GM21723 (cell line): ENCODE measurements around the gene BCL2L11.

Experiments
- ATAC-seq: cut with Tn5 transposase; IDR thresholded peaks from one replicate; pipeline ENCODE4 v1.9.1; 2021; ENCODE audit warnings: mild to moderate bottlenecking, moderate library complexity; ENCODE audit not compliant: unreplicated experiment

BCL2L11 gene

GRCh38 chr2:111117598-111118480 lies 2.9 kb upstream of the BCL2L11 start:
- ATAC-seq, result no peak

DNA sequence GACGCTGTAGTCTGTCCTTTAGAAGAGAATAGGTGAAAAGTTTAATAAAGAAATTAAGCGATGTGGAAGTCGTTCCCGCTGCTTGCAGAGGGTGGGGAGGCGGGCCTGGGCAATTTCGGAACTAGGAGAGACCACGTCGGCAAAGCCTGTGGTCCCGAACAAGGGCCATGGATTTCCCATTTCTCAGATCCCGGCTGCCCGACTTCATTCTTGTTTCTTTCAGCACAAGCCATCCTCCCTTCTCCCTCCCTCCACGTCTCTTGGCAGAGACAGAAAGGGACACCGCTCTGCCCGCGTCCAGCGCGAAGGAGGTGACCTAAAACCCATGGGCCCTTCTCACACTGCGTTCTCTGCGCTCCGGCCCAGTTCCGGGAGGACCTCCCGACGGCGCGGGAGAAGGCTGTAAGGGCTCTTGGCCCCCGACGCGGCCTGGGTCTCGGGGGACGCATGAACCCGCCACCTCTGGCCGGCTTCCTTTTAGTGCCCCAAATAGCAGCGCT lies 2.2 kb upstream of the BCL2L11 start:
- ATAC-seq, result no peak

DNA sequence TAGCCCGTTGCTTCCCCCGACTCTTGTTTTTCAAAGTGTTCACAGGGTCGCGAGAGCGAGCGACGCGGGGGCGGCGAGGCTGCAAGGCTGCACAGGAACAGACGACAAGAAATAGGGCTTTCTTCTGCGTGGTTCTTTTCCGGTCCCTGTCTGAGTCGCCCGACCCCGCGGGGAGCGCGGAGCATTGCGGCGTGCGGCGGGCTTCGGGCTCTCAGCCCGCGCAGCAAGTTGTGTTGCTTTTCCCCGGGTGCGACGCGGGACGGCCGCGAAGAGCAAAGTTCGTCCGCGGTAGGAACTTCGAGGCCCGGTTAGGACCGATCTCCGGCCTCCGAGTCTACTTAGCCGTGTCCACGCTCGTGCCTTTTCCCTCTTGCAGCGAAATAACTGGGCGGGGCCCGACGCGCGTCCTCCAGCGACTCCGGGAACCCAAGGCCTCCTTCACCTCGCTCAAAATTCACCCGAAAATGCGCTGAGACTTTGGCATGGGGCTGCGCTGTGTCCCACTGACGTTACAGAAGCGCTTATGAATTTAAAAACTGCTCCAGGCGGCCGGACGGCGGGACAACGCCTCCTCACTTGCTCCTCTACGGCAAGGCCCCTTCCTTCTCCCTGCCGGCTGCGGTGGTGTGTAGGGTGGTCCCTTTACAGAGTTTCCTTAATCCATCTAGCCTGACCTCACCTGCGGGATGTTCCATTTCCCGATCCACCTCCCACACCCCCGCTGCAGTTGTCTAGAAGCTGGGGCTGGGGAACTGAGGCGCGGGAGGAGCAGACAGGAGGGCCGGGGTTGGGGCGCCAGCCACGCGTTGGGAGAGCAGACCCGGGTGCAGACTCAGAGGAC lies 1.5 kb upstream of the BCL2L11 start:
- no peak for ATAC-seq

DNA sequence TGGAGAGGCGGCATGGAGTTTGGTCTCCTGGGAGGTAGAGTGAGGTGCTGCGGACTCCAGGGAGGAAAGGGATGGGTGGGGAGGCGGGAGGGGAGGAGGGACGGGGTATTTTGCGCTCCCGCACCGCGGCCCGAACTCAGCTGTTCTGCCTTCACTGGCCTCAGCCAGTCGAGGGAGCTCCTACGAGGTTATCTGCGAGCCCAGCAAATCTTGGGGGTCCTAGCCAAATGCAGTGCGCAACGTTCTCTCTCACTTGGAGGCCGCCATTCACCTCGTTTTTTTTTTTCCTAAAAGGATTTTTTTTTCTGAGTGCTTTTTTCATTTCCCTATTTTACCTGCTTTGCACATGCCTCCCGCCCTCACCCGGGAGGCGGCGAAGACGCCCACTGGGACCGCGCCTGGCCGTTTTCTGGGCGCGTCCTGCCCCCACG lies 877 bp upstream of the BCL2L11 start:
- no peak for ATAC-seq

GRCh38 chr2:111121028-111121827 lies 514 bp downstream of the BCL2L11 start:
- no peak for ATAC-seq

- ATAC-seq, result peak; percentile 57
Observed at GRCh38 chr2:111121828-111122630, 1.3 kb downstream of the BCL2L11 start.

DNA sequence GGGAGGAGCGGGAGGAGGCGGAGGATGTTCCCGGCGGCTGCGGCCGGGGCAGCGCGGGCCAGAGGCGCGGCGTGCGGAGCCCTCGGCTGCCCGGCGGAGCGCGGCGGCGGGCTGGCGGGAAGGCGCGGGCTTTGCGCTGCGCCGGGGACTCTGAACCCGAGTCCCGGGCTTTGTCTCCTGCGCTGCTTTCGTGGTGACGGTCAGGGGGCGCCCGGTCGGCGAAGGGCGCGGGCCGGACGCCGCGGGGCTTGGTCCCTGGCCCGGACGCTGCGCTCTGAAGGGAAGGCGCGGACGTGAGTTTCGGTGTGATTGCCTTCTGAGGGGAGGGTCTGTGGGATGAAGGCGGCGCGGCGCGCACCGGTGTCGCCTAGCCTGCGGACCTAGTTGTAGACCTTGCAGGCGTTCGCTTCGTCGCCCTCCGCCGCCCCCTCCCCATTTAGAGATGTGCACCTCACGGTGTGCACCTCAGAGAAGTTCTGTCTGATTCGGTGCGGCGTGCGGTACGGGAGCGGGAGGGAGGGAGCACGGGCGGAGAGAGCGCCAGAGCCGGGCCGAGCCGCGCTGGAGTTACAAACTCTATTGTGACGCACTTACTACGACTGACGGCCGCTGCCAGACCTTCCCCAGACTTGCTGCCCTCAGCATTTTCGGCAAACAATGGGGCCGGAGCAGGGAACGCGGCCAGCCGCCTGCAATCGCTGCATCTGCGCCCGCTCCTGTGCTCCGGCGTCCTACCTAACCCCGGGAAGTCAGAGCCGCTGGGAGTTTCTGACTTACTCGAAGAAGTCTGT lies 2.1 kb downstream of the BCL2L11 start:
- no peak for ATAC-seq

GRCh38 chr2:111123751-111124150 lies 3.0 kb downstream of the BCL2L11 start:
- ATAC-seq, result no peak

- ATAC-seq, result no peak
Observed at GRCh38 chr2:111126581-111126980, 5.9 kb downstream of the BCL2L11 start.

DNA sequence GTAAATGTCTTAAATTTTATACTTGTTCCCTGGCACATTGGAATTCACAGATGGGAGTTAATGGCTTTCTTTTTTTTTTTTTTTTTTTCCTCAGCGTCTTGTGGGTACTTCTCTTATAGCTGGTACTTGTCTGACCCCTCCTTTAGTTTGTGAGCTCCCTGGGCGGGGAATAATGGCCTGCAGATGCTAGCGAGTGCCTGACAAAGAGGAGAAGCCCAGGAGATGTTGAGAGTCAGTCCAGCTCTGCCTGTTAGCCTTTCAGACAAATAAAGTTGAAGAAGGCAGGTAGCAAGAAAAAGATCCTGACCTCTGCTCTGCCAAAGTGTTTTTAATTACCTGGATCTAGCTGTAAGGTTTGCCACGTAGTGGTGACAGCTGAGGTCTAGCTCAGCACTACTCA lies 6.6 kb downstream of the BCL2L11 start:
- ATAC-seq, result no peak

DNA sequence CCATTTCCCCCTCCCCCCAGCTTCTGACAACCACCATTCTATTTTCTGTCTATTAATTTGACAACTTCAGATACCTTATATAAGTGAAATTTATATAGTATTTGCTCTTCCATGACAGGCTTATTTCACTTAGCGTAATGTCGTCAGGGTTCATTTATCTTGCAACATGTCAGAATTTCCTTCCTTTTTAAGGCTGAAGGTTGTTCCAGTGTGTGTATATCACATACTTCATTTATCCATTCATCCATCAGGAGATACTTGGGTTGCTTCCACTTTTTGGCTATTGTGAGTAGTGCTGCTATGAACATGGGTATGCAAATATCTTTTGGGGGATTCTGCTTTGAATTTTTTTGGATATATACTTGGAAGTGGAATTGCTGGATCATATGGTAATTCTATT lies 7.4 kb downstream of the BCL2L11 start:
- ATAC-seq, result no peak

GRCh38 chr2:111133603-111134002 lies 12.9 kb downstream of the BCL2L11 start:
- ATAC-seq, result no peak

GRCh38 chr2:111134055-111134454 lies 13.3 kb downstream of the BCL2L11 start:
- no peak for ATAC-seq

DNA sequence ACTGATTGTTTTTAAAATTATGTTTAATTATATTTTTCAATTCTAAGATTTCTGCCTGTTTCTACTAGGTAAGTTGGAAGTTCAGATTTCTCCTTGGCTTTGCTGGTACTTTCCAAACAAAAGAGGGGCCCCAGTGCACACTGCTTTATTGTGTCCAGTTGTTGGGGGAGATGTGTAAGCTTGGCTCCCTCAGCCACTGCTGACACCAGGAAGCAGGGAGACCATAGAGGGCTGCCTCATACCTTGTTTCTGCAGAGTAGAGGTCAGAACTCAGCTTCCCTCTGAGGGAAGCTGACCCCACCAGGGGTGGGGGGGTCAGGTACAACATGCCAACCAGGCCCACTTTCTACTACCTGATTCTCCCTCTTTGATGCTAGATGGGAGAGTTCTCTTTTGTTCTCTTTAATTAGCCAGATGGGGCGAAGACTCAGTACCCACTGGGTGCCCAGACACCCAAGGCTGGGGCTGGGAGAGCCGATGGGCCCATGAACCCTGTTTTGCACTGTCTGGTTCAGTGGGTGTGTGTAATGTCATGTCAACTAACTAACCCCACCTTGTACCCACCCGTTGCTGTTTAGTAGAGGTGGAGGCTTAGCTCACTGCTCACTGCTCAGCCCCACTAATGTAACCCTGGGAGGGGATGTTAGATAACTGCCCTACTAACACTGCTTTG lies 14.7 kb downstream of the BCL2L11 start:
- no peak for ATAC-seq

GRCh38 chr2:111135910-111136297 lies 15.2 kb downstream of the BCL2L11 start:
- no peak for ATAC-seq

DNA sequence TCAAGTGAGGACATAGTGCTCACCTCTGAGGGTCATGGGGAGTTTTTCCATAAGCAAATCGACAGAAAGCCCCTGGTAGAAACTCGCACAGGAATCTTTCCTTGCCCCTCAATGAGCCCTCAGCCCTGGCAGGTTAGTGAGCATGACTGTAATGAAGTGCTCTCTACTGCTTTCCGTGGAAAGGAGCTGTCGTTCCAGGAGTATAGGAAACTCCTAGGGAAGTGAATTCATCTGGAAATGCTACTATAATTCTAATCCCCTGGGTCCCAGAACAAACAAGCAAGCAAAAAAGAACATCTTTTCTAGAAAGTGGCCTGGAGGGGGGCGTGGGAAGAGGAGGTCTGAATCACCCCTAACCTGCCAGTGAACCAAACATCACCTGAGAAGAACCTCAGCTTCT lies 18.1 kb downstream of the BCL2L11 start:
- ATAC-seq, result no peak

DNA sequence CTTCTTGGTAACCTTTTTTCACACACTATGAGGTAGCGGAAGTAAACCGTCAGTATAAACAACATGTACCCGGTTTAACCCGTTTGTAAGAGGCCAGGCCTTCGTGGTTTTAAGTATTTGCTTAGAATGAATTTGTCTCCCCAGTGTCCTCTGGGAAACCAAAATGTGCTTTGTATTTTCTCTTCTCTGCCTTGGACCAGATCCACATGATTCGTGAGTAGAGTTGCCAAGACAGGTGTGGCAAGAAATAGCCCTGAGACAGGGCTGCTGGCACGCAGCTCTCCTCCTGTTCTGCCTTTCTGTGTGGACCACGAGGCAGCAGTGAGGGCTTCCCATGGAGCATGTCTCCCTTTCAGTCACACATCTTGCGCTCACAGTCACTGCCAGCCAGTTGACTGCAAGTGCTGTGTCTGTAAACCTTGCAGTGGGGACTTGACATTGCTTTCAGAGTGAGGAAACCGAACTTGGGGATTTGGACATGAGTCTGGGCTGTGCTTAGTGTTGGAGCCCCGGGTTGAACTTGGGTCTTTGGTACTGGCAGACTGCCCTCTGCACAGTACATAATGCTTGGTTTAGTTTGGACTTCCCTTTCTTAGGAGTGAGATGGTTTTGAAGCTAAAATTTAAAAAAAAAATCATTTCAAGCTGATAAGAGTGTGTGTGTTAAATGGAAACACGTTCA lies 19.1 kb downstream of the BCL2L11 start:
- no peak for ATAC-seq

- ATAC-seq, result no peak
Observed at GRCh38 chr2:111140815-111141214, 20.1 kb downstream of the BCL2L11 start.
